ENCODE measurements around the gene BEGAIN. TPM values are rescaled to one million over a fixed set of nuclear protein-coding genes. Genes with fewer than 3 reads are reported as not detected.

The BEGAIN gene
- total and polyA plus RNA-seq, 2 of the 8 experiments (the other 6 are each of a cell fraction or from before 2014, with no cell fraction given) = 2.9 to 3.0 TPM

DNA sequence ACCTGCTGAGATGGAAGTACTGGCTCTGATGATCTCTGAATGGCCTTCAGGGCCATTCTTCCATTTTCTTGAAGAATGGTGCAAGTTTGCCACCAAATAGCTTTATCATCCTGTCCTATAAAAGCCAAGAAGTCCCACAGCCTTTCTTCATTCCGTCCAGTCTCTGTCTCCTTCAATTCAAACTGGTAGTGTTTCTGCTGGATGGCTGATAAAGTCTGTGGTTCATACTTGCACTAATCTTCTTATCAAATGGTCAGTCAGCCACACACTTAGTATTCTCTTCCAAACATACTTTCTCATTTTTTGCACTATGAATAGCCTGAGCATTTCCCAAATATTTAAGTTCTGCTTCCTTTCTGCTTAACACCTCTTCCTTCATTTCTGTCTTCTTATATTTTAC is 39.4 kb upstream of the BEGAIN start (continued):
- TF ChIP-seq GTF2F1 (IDR thresholded peaks at IDR 0.05; ENCODE audit: borderline replicate concordance, low read depth, low read length) = no peak

Measured in H1 (cell line).